K562 (cell line): Measurements from ENCODE around the gene ZCCHC9. TPM values are rescaled to one million over a fixed set of nuclear protein-coding genes. Genes with fewer than 3 reads are reported as not detected.

Experiments used
- EGR1 ChIP-seq: fragments of 450-650 bp; conservative IDR thresholded peaks from 2 replicates; pipeline ENCODE4 v1.6.1; 2017; ENCODE audit warnings: mild to moderate bottlenecking
- MCM7 ChIP-seq, 2 experiments: fragments of 450-650 bp; IDR thresholded peaks; 2 replicates each; pipeline ENCODE4 v1.6.1; 2016 to 2018
- SP2 ChIP-seq: IDR thresholded peaks from 2 replicates; pipeline ENCODE4 v1.6.1; 2011; ENCODE audit warnings: mild to moderate bottlenecking, low read depth, low read length, moderate library complexity; ENCODE audit not compliant: poor library complexity, severe bottlenecking; ENCODE audit errors: extremely low read depth
- STAG1 ChIP-seq: sonication (generic); formaldehyde crosslinking; IDR thresholded peaks from 2 replicates; pipeline ENCODE4 v1.5.0; 2020; ENCODE audit warnings: missing genetic modification reagents, borderline replicate concordance
- ZNF174 ChIP-seq: fragments of 250-450 bp; sonication (Bioruptor Pico); IDR thresholded peaks from 2 replicates; pipeline ENCODE4 v1.4.0; 2020; ENCODE audit warnings: mild to moderate bottlenecking
- ZNF212 ChIP-seq: fragments of 450-650 bp; formaldehyde crosslinking; IDR thresholded peaks from 2 replicates; pipeline ENCODE4 v1.4.0; 2020; ENCODE audit warnings: mild to moderate bottlenecking
- ZNF224 ChIP-seq: sonication (generic); formaldehyde crosslinking; IDR thresholded peaks from 2 replicates; pipeline ENCODE4 v1.8.0; 2022; ENCODE audit warnings: mild to moderate bottlenecking, missing genetic modification reagents
- ZNF24 ChIP-seq: fragments of 450-650 bp; IDR thresholded peaks from 2 replicates; pipeline ENCODE4 v1.6.1; 2016
- ZNF263 ChIP-seq: sonication (generic); formaldehyde crosslinking; IDR thresholded peaks from 2 replicates; pipeline ENCODE4 v1.8.0; 2022; ENCODE audit warnings: mild to moderate bottlenecking, missing genetic modification reagents, borderline replicate concordance
- ZNF444 ChIP-seq: fragments of 250-450 bp; sonication (Bioruptor Pico); IDR thresholded peaks from 2 replicates; pipeline ENCODE4 v1.4.0; 2020; ENCODE audit warnings: mild to moderate bottlenecking, moderate library complexity
- ZNF75A ChIP-seq: fragments of 450-650 bp; formaldehyde crosslinking; IDR thresholded peaks from 2 replicates; pipeline ENCODE4 v1.4.0; 2020; ENCODE audit warnings: mild to moderate bottlenecking
- ZNF764 ChIP-seq: fragments of 250-450 bp; sonication (Bioruptor Pico); IDR thresholded peaks from 2 replicates; pipeline ENCODE4 v1.4.0; 2020; ENCODE audit warnings: low read depth, mild to moderate bottlenecking, moderate library complexity
- polyA plus RNA-seq, 8 experiments: library from polyadenylated mRNA; depleted of rRNA in 4 of 8; stranded (reverse) in 5 of 8; unstranded in 3 of 8; fragments of >200 nt; fragmentation: Nextera tagmentation in 2 of 8; fragmentation: Illumina TruSeq in 1 of 8; extraction: Ambion mirVana in 2 of 8; extraction: Trizol in 1 of 8; gene quantifications; 2 replicates each; pipeline versions ENCODE4 v1.2.1 to v1.2.3, GENCODE V29; 2011 to 2014; ENCODE audit warnings: inconsistent platforms in 1 of 8, missing spikeins in 1 of 8
- total RNA-seq, 7 experiments: library from RNA; depleted of rRNA in 6 of 7; stranded (reverse); fragments of >200 nt in 6 of 7; fragmentation: Illumina TruSeq in 2 of 7; extraction: Trizol in 2 of 7; gene quantifications; 2 replicates each; pipeline versions ENCODE4 v1.2.1 to v1.2.3, GENCODE V29; 2011 to 2021; ENCODE audit warnings: low replicate concordance in 1 of 7
- TF ChIP-seq, protein P1 (sequence below): fragments of 450-650 bp; IDR thresholded peaks from one replicate; pipeline ENCODE4 v1.6.1; 2018; ENCODE audit warnings: mild to moderate bottlenecking, moderate library complexity; ENCODE audit not compliant: partially characterized antibody
- TF ChIP-seq, protein P2 (sequence below): fragments of 250-450 bp; sonication (Bioruptor Pico); IDR thresholded peaks from 2 replicates; pipeline ENCODE4 v1.4.0; 2020
- TF ChIP-seq, protein P3 (sequence below): fragments of 150-350 bp; IDR thresholded peaks from 2 replicates; pipeline ENCODE4 v1.6.1; 2014; ENCODE audit warnings: low read depth, mild to moderate bottlenecking, low read length, borderline replicate concordance
- TF ChIP-seq, protein P4 (sequence below), 2 experiments: fragments of 250-450 bp in 1 of 2; fragments of 450-650 bp in 1 of 2; sonication (Bioruptor Pico) in 1 of 2; IDR thresholded peaks; 2 replicates each; pipeline versions ENCODE4 v1.6.1 to v1.8.0; 2016 to 2021; ENCODE audit warnings: mild to moderate bottlenecking in 2 of 2, moderate library complexity in 2 of 2, missing compliant biosample characterization in 1 of 2, missing genetic modification characterization in 1 of 2

The ZCCHC9 gene
- total and polyA plus RNA-seq, 9 of the 15 experiments (the other 6 are each of a cell fraction or from before 2014, with no cell fraction given): 40.3 to 95.3 (median 59.9) TPM

DNA sequence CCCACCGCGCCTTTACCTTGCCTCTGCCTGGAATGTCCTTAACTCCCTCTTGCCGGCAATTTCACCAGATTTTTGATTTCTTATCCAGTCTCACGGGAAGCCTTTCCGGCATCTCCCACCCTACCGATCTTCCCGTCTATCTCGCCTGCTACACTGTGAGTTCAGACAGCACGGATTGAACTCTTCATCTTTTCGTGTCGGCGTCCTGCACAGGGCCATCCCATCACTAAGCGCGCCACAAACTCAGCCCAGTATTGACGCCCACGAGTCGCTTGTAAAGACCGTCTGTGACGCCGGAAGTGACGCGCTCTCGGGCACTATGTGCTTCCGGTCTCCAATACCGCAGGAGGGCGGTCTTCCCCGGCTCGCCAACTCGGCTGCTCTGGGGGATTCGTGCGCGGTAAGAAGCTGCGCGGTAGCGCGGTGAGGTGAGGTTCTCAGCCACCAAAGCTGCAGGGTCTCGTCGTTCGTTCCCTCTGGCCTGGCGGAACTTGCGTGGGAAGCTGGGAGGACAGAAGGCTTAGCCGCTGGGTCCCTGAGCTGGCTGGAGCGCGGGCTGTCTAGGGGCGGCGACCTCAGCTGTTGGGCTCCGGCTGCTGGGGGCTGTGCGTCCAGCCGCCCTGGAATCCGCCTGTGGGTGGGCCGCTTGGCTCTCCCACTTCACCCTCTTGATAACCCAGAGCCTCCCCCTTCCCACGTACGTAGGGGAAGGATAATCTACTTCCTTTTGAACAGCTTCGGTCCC is at the start of gene ZCCHC9 (continued):
- TF ChIP-seq, protein P1, sequence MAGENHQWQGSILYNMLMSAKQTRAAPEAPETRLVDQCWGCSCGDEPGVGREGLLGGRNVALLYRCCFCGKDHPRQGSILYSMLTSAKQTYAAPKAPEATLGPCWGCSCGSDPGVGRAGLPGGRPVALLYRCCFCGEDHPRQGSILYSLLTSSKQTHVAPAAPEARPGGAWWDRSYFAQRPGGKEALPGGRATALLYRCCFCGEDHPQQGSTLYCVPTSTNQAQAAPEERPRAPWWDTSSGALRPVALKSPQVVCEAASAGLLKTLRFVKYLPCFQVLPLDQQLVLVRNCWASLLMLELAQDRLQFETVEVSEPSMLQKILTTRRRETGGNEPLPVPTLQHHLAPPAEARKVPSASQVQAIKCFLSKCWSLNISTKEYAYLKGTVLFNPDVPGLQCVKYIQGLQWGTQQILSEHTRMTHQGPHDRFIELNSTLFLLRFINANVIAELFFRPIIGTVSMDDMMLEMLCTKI: no peak
- TF ChIP-seq ZNF224 (no peak), ZNF24 (peak; percentile 6; the same call in 1 of the 2 replicates), MCM7 (IDR thresholded peaks at IDR 0.05) (no peak), STAG1 (CRISPR knock-in tag) (no peak), SP2 (peak; percentile 29), ZNF263 (no peak; the same call in 1 of the 2 replicates), EGR1 (peak; percentile 95), ZNF75A (CRISPR knock-in tag) (no peak), ZNF212 (CRISPR knock-in tag) (no peak), ZNF764 (CRISPR knock-in tag) (no peak), ZNF444 (no peak), ZNF174 (CRISPR knock-in tag) (no peak)
- TF ChIP-seq, protein P2, sequence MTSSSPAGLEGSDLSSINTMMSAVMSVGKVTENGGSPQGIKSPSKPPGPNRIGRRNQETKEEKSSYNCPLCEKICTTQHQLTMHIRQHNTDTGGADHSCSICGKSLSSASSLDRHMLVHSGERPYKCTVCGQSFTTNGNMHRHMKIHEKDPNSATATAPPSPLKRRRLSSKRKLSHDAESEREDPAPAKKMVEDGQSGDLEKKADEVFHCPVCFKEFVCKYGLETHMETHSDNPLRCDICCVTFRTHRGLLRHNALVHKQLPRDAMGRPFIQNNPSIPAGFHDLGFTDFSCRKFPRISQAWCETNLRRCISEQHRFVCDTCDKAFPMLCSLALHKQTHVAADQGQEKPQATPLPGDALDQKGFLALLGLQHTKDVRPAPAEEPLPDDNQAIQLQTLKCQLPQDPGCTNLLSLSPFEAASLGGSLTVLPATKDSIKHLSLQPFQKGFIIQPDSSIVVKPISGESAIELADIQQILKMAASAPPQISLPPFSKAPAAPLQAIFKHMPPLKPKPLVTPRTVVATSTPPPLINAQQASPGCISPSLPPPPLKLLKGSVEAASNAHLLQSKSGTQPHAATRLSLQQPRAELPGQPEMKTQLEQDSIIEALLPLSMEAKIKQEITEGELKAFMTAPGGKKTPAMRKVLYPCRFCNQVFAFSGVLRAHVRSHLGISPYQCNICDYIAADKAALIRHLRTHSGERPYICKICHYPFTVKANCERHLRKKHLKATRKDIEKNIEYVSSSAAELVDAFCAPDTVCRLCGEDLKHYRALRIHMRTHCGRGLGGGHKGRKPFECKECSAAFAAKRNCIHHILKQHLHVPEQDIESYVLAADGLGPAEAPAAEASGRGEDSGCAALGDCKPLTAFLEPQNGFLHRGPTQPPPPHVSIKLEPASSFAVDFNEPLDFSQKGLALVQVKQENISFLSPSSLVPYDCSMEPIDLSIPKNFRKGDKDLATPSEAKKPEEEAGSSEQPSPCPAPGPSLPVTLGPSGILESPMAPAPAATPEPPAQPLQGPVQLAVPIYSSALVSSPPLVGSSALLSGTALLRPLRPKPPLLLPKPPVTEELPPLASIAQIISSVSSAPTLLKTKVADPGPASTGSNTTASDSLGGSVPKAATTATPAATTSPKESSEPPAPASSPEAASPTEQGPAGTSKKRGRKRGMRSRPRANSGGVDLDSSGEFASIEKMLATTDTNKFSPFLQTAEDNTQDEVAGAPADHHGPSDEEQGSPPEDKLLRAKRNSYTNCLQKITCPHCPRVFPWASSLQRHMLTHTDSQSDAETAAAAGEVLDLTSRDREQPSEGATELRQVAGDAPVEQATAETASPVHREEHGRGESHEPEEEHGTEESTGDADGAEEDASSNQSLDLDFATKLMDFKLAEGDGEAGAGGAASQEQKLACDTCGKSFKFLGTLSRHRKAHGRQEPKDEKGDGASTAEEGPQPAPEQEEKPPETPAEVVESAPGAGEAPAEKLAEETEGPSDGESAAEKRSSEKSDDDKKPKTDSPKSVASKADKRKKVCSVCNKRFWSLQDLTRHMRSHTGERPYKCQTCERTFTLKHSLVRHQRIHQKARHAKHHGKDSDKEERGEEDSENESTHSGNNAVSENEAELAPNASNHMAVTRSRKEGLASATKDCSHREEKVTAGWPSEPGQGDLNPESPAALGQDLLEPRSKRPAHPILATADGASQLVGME: no peak
- TF ChIP-seq, protein P3, sequence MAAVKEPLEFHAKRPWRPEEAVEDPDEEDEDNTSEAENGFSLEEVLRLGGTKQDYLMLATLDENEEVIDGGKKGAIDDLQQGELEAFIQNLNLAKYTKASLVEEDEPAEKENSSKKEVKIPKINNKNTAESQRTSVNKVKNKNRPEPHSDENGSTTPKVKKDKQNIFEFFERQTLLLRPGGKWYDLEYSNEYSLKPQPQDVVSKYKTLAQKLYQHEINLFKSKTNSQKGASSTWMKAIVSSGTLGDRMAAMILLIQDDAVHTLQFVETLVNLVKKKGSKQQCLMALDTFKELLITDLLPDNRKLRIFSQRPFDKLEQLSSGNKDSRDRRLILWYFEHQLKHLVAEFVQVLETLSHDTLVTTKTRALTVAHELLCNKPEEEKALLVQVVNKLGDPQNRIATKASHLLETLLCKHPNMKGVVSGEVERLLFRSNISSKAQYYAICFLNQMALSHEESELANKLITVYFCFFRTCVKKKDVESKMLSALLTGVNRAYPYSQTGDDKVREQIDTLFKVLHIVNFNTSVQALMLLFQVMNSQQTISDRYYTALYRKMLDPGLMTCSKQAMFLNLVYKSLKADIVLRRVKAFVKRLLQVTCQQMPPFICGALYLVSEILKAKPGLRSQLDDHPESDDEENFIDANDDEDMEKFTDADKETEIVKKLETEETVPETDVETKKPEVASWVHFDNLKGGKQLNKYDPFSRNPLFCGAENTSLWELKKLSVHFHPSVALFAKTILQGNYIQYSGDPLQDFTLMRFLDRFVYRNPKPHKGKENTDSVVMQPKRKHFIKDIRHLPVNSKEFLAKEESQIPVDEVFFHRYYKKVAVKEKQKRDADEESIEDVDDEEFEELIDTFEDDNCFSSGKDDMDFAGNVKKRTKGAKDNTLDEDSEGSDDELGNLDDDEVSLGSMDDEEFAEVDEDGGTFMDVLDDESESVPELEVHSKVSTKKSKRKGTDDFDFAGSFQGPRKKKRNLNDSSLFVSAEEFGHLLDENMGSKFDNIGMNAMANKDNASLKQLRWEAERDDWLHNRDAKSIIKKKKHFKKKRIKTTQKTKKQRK: no peak
- TF ChIP-seq, protein P4, sequence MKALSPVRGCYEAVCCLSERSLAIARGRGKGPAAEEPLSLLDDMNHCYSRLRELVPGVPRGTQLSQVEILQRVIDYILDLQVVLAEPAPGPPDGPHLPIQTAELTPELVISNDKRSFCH (CRISPR knock-in tag; IDR thresholded peaks at IDR 0.05): no peak
- TF ChIP-seq, protein P4 (tag; IDR thresholded peaks at IDR 0.05): no peak
